GM23338 (cell line): Measurements from ENCODE around the gene RELL1. TPM values are rescaled to one million over a fixed set of nuclear protein-coding genes. Genes with fewer than 3 reads are reported as not detected.

Experiments used
- ATAC-seq: fragments of 200-7000 bp; cut with Tn5 transposase; 3 replicates; pipeline ENCODE4 v1.9.1; 2020
- DNase-seq: peaks from one replicate; pipeline ENCODE4 v3.0.0-alpha.2; 2015; ENCODE audit warnings: low spot score
- H2AFZ ChIP-seq: fragments of 200-600 bp; sonication (generic); 2 replicates; pipeline ENCODE4 v1.8.0; 2016; ENCODE audit warnings: antibody characterized with exemption, mild to moderate bottlenecking, moderate library complexity
- H3F3A ChIP-seq: fragments of 200-600 bp; sonication (generic); replicated peaks from 2 replicates; pipeline ENCODE4 v1.8.0; 2017; ENCODE audit warnings: antibody characterized with exemption, mixed run types, low read depth
- H3K27ac ChIP-seq: fragments of 200-600 bp; sonication (generic); 2 replicates; pipeline ENCODE4 v1.6.1; 2016; ENCODE audit warnings: low read depth
- H3K27me3 ChIP-seq: fragments of 200-600 bp; sonication (generic); 2 replicates; pipeline ENCODE4 v1.8.0; 2016; ENCODE audit warnings: mild to moderate bottlenecking, mixed run types, moderate library complexity; ENCODE audit not compliant: insufficient read depth
- H3K36me3 ChIP-seq: fragments of 200-600 bp; sonication (generic); 2 replicates; pipeline ENCODE4 v1.8.0; 2016; ENCODE audit warnings: mild to moderate bottlenecking; ENCODE audit not compliant: insufficient read depth
- H3K4me1 ChIP-seq: fragments of 200-600 bp; sonication (generic); 2 replicates; pipeline ENCODE4 v1.8.0; 2016; ENCODE audit warnings: mild to moderate bottlenecking, moderate library complexity; ENCODE audit not compliant: insufficient read depth
- H3K4me2 ChIP-seq: fragments of 200-600 bp; sonication (generic); 2 replicates; pipeline ENCODE4 v1.7.1; 2017; ENCODE audit warnings: mixed run types
- H3K4me3 ChIP-seq: fragments of 200-600 bp; sonication (generic); 2 replicates; pipeline ENCODE4 v1.6.1; 2016; ENCODE audit warnings: mixed run types
- H3K79me2 ChIP-seq: fragments of 200-600 bp; sonication (generic); replicated peaks from 2 replicates; pipeline ENCODE4 v1.8.0; 2017; ENCODE audit warnings: mild to moderate bottlenecking; ENCODE audit not compliant: insufficient read depth
- H3K9me2 ChIP-seq: fragments of 200-600 bp; sonication (generic); 2 replicates; pipeline ENCODE4 v1.8.0; 2017; ENCODE audit not compliant: insufficient read depth
- H4K20me1 ChIP-seq: fragments of 200-600 bp; sonication (generic); replicated peaks from 2 replicates; pipeline ENCODE4 v1.8.0; 2017; ENCODE audit warnings: mild to moderate bottlenecking; ENCODE audit not compliant: insufficient read depth
- H3K27ac Mint-ChIP-seq: 2 replicates; pipeline ENCODE4 v1.8.0; 2020; ENCODE audit warnings: inconsistent platforms, mild to moderate bottlenecking, moderate library complexity, mixed read lengths
- H3K27me3 Mint-ChIP-seq: 3 replicates; pipeline ENCODE4 v1.8.0; 2022; ENCODE audit warnings: low read depth, mild to moderate bottlenecking, moderate library complexity, mixed read lengths, inconsistent platforms; ENCODE audit not compliant: insufficient read depth, poor library complexity
- H3K36me3 Mint-ChIP-seq: 3 replicates; pipeline ENCODE4 v1.8.0; 2021; ENCODE audit warnings: low read depth, mild to moderate bottlenecking, inconsistent platforms, moderate library complexity, mixed read lengths
- H3K4me1 Mint-ChIP-seq: 3 replicates; pipeline ENCODE4 v1.8.0; 2020; ENCODE audit warnings: mild to moderate bottlenecking, inconsistent platforms, mixed read lengths
- H3K4me3 Mint-ChIP-seq: 3 replicates; pipeline ENCODE4 v1.8.0; 2021; ENCODE audit warnings: moderate library complexity, mild to moderate bottlenecking, inconsistent platforms, mixed read lengths
- H3K9me3 Mint-ChIP-seq: 3 replicates; pipeline ENCODE4 v1.8.0; 2020; ENCODE audit warnings: moderate library complexity, mild to moderate bottlenecking, inconsistent platforms, mixed read lengths
- EZH2 ChIP-seq: fragments of 200-600 bp; sonication (generic); IDR thresholded peaks from one replicate; pipeline ENCODE4 v1.8.0; 2017; ENCODE audit warnings: antibody characterized with exemption, mild to moderate bottlenecking, low read depth; ENCODE audit not compliant: unreplicated experiment
- ZNF114 ChIP-seq: fragments of 250-450 bp; sonication (Bioruptor Pico); IDR thresholded peaks from 2 replicates; pipeline ENCODE4 v1.5.0; 2020; ENCODE audit warnings: mild to moderate bottlenecking, moderate library complexity
- polyA plus RNA-seq: library from polyadenylated mRNA; unstranded; fragments of >200 nt; fragmentation: Nextera tagmentation; extraction: Ambion mirVana; gene quantifications from 2 replicates; pipeline ENCODE4 v1.2.1, GENCODE V29; 2016
- total RNA-seq: library from RNA; depleted of rRNA; stranded (reverse); fragments of >200 nt; shearing (Covaris generic); gene quantifications from 2 replicates; pipeline ENCODE4 v1.2.3, GENCODE V29; 2014
- TF ChIP-seq, protein P1 (sequence below): IDR thresholded peaks from one replicate; pipeline ENCODE4 v1.6.1; 2018; ENCODE audit warnings: antibody characterized with exemption; ENCODE audit not compliant: unreplicated experiment
- TF ChIP-seq, protein P2 (sequence below): fragments of 250-450 bp; sonication (Bioruptor Pico); IDR thresholded peaks from 2 replicates; pipeline ENCODE4 v1.5.0; 2020; ENCODE audit warnings: mild to moderate bottlenecking, moderate library complexity

Gene RELL1
- total and polyA plus RNA-seq, 2 experiments from 2014 or later: 2.8 to 28.5 TPM

DNA sequence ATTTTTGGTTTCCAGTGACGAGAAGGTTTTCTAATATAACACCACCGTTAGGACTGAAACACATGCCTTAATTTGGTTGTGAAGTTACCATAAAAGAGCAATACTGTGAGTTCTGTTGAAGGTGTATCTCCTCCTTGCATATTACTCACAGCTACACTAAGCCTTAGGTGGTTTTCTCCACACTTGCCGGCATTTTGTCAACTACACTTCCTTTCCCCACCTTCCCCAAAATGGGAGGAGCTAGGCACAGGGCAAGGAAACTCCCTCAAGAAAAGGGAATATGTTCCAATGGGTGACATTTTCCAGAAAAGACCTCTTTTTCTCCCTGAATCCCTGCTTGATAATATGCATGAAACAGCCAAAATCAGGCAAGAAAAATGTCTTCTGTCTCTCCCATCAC, 44.8 kb downstream of the RELL1 start:
- H3K27ac ChIP-seq: no peak overlapping the region
- H3K9me3 Mint-ChIP-seq: no peaks in the 10 kb centered on the region
- no peaks in the 10 kb centered on the region for H4K20me1 ChIP-seq
- ATAC-seq (peak; percentile 41), DNase-seq (peak; percentile 27)
- H3K4me1 Mint-ChIP-seq: peaks cover 33% of the 10 kb centered on the region
- no peaks in the 10 kb centered on the region for H3F3A ChIP-seq
- no peak overlapping the region for H3K4me3 Mint-ChIP-seq
- H3K36me3 Mint-ChIP-seq: peaks cover 13% of the 10 kb centered on the region
- H3K27me3 ChIP-seq: no peaks in the 10 kb centered on the region
- peak overlapping the region; percentile 24 for H3K4me2 ChIP-seq
- H3K4me3 ChIP-seq: no peak overlapping the region
- no peaks in the 10 kb centered on the region for H3K79me2 ChIP-seq
- H3K27ac Mint-ChIP-seq: peak overlapping the region; percentile 88
- TF ChIP-seq, protein P1, sequence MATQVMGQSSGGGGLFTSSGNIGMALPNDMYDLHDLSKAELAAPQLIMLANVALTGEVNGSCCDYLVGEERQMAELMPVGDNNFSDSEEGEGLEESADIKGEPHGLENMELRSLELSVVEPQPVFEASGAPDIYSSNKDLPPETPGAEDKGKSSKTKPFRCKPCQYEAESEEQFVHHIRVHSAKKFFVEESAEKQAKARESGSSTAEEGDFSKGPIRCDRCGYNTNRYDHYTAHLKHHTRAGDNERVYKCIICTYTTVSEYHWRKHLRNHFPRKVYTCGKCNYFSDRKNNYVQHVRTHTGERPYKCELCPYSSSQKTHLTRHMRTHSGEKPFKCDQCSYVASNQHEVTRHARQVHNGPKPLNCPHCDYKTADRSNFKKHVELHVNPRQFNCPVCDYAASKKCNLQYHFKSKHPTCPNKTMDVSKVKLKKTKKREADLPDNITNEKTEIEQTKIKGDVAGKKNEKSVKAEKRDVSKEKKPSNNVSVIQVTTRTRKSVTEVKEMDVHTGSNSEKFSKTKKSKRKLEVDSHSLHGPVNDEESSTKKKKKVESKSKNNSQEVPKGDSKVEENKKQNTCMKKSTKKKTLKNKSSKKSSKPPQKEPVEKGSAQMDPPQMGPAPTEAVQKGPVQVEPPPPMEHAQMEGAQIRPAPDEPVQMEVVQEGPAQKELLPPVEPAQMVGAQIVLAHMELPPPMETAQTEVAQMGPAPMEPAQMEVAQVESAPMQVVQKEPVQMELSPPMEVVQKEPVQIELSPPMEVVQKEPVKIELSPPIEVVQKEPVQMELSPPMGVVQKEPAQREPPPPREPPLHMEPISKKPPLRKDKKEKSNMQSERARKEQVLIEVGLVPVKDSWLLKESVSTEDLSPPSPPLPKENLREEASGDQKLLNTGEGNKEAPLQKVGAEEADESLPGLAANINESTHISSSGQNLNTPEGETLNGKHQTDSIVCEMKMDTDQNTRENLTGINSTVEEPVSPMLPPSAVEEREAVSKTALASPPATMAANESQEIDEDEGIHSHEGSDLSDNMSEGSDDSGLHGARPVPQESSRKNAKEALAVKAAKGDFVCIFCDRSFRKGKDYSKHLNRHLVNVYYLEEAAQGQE: no peak
- TF ChIP-seq, protein P2, sequence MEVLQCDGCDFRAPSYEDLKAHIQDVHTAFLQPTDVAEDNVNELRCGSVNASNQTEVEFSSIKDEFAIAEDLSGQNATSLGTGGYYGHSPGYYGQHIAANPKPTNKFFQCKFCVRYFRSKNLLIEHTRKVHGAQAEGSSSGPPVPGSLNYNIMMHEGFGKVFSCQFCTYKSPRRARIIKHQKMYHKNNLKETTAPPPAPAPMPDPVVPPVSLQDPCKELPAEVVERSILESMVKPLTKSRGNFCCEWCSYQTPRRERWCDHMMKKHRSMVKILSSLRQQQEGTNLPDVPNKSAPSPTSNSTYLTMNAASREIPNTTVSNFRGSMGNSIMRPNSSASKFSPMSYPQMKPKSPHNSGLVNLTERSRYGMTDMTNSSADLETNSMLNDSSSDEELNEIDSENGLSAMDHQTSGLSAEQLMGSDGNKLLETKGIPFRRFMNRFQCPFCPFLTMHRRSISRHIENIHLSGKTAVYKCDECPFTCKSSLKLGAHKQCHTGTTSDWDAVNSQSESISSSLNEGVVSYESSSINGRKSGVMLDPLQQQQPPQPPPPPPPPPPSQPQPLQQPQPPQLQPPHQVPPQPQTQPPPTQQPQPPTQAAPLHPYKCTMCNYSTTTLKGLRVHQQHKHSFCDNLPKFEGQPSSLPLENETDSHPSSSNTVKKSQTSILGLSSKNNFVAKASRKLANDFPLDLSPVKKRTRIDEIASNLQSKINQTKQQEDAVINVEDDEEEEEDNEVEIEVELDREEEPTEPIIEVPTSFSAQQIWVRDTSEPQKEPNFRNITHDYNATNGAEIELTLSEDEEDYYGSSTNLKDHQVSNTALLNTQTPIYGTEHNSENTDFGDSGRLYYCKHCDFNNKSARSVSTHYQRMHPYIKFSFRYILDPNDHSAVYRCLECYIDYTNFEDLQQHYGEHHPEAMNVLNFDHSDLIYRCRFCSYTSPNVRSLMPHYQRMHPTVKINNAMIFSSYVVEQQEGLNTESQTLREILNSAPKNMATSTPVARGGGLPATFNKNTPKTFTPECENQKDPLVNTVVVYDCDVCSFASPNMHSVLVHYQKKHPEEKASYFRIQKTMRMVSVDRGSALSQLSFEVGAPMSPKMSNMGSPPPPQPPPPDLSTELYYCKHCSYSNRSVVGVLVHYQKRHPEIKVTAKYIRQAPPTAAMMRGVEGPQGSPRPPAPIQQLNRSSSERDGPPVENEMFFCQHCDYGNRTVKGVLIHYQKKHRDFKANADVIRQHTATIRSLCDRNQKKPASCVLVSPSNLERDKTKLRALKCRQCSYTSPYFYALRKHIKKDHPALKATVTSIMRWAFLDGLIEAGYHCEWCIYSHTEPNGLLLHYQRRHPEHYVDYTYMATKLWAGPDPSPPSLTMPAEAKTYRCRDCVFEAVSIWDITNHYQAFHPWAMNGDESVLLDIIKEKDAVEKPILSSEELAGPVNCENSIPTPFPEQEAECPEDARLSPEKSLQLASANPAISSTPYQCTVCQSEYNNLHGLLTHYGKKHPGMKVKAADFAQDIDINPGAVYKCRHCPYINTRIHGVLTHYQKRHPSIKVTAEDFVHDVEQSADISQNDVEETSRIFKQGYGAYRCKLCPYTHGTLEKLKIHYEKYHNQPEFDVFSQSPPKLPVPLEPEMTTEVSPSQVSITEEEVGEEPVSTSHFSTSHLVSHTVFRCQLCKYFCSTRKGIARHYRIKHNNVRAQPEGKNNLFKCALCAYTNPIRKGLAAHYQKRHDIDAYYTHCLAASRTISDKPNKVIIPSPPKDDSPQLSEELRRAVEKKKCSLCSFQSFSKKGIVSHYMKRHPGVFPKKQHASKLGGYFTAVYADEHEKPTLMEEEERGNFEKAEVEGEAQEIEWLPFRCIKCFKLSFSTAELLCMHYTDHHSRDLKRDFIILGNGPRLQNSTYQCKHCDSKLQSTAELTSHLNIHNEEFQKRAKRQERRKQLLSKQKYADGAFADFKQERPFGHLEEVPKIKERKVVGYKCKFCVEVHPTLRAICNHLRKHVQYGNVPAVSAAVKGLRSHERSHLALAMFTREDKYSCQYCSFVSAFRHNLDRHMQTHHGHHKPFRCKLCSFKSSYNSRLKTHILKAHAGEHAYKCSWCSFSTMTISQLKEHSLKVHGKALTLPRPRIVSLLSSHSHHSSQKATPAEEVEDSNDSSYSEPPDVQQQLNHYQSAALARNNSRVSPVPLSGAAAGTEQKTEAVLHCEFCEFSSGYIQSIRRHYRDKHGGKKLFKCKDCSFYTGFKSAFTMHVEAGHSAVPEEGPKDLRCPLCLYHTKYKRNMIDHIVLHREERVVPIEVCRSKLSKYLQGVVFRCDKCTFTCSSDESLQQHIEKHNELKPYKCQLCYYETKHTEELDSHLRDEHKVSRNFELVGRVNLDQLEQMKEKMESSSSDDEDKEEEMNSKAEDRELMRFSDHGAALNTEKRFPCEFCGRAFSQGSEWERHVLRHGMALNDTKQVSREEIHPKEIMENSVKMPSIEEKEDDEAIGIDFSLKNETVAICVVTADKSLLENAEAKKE (CRISPR knock-in tag): no peak
- TF ChIP-seq ZNF114 (no peak), EZH2 (no peak)
- peaks cover 28% of the 10 kb centered on the region for H3K4me1 ChIP-seq
- H3K36me3 ChIP-seq: no peaks in the 10 kb centered on the region
- no peak overlapping the region for H2AFZ ChIP-seq
- peaks cover 2% of the 10 kb centered on the region for H3K27me3 Mint-ChIP-seq
- peaks cover 6% of the 10 kb centered on the region; the same call in 1 of the 2 replicates for H3K9me2 ChIP-seq
